HG02943 (cell line): ENCODE data around the gene ANKS6.

Source experiments
- ATAC-seq: cut with Tn5 transposase; IDR thresholded peaks from one replicate; pipeline ENCODE4 v1.9.1; 2021; ENCODE audit warnings: mild to moderate bottlenecking, low read depth, moderate library complexity; ENCODE audit not compliant: unreplicated experiment

Gene ANKS6

GRCh38 chr9:98796364-98797101 is at the start of gene ANKS6:
Gene ANKS6 (minus strand): TSS chr9:98796555. CDS start chr9:98796491, 64 bp downstream.
- ATAC-seq = peak; percentile 78

- ATAC-seq = no peak
Measured at GRCh38 chr9:98846081-98846480, 49.7 kb upstream of the ANKS6 start.

GRCh38 chr9:98842510-98842909 is 46.2 kb upstream of the ANKS6 start:
- ATAC-seq = no peak

GRCh38 chr9:98839724-98840123 is 43.4 kb upstream of the ANKS6 start:
- no peak for ATAC-seq

GRCh38 chr9:98838868-98839565 is 42.7 kb upstream of the ANKS6 start:
- no peak for ATAC-seq

- ATAC-seq = no peak
Measured at GRCh38 chr9:98838155-98838867, 42.0 kb upstream of the ANKS6 start.

- ATAC-seq = no peak
Measured at GRCh38 chr9:98837516-98837915, 41.2 kb upstream of the ANKS6 start.

GRCh38 chr9:98836206-98836605 is 39.9 kb upstream of the ANKS6 start:
- no peak for ATAC-seq

- no peak for ATAC-seq
Measured at GRCh38 chr9:98834386-98834785, 38.0 kb upstream of the ANKS6 start.

GRCh38 chr9:98833090-98833956 is 37.0 kb upstream of the ANKS6 start:
- ATAC-seq = no peak

GRCh38 chr9:98832768-98833089 is 36.4 kb upstream of the ANKS6 start:
- no peak for ATAC-seq

- no peak for ATAC-seq
Measured at GRCh38 chr9:98831696-98832095, 35.3 kb upstream of the ANKS6 start.

GRCh38 chr9:98830554-98830953 is 34.2 kb upstream of the ANKS6 start:
- no peak for ATAC-seq

GRCh38 chr9:98829766-98830165 is 33.4 kb upstream of the ANKS6 start:
- ATAC-seq = no peak

- ATAC-seq = no peak
Measured at GRCh38 chr9:98826716-98827115, 30.4 kb upstream of the ANKS6 start.

- no peak for ATAC-seq
Measured at GRCh38 chr9:98825414-98825813, 29.1 kb upstream of the ANKS6 start.

GRCh38 chr9:98823666-98824334 is 27.4 kb upstream of the ANKS6 start:
- ATAC-seq = no peak

- no peak for ATAC-seq
Measured at GRCh38 chr9:98822661-98823060, 26.3 kb upstream of the ANKS6 start.

- no peak for ATAC-seq
Measured at GRCh38 chr9:98821831-98822230, 25.5 kb upstream of the ANKS6 start.

GRCh38 chr9:98819231-98819630 is 22.9 kb upstream of the ANKS6 start:
- ATAC-seq = no peak
